ENCODE results near the gene DNAH12.

The DNAH12 gene

DNA sequence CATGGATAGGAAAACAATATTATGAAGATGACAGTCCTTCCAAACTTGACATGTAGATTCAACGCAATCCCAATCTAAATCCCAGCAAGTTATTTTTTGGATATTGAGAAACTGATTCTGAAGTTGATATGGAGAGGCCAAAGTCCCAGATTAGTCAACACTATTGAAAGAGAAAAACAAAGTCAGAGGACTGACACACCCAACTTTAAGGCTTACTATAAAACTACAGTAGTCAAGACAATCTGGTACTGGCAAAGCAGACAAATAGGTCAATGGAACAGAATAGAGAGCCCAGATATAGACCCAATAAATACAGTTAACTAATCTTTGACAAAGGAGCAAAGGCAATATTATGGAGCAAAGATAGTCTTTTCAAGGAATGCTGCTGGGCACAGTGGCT, 132.4 kb downstream of the DNAH12 start:
- H3K27ac ChIP-seq (ENCODE audit: low read depth, low read length) = no peak overlapping the region
- no peak overlapping the region for H3K9ac ChIP-seq (ENCODE audit: low read length)
- H3K4me1 ChIP-seq (ENCODE audit: control insufficient read depth, insufficient read depth, low read length) = no peaks in the 10 kb centered on the region
- H3K27me3 ChIP-seq (ENCODE audit: control insufficient read depth, insufficient read depth, low read length) = no peaks in the 10 kb centered on the region
- no peak overlapping the region for H3K4me3 ChIP-seq (ENCODE audit: low read depth, low read length)
- no peaks in the 10 kb centered on the region for H3K9me3 ChIP-seq (ENCODE audit: control insufficient read depth, insufficient read depth, low read depth, low read length)
- H3K36me3 ChIP-seq (ENCODE audit: control insufficient read depth, insufficient read depth, low read length) = no peaks in the 10 kb centered on the region

GRCh38 chr3:57409471-57409870, 134.7 kb downstream of the DNAH12 start:
- no peaks in the 10 kb centered on the region for H3K4me1 ChIP-seq (ENCODE audit: control insufficient read depth, insufficient read depth, low read length)
- H3K9ac ChIP-seq (ENCODE audit: low read length) = no peak overlapping the region
- H3K9me3 ChIP-seq (ENCODE audit: control insufficient read depth, insufficient read depth, low read depth, low read length) = no peaks in the 10 kb centered on the region
- no peaks in the 10 kb centered on the region for H3K36me3 ChIP-seq (ENCODE audit: control insufficient read depth, insufficient read depth, low read length)
- no peak overlapping the region for H3K4me3 ChIP-seq (ENCODE audit: low read depth, low read length)
- no peak overlapping the region for H3K27ac ChIP-seq (ENCODE audit: low read depth, low read length)
- no peaks in the 10 kb centered on the region for H3K27me3 ChIP-seq (ENCODE audit: control insufficient read depth, insufficient read depth, low read length)

DNA sequence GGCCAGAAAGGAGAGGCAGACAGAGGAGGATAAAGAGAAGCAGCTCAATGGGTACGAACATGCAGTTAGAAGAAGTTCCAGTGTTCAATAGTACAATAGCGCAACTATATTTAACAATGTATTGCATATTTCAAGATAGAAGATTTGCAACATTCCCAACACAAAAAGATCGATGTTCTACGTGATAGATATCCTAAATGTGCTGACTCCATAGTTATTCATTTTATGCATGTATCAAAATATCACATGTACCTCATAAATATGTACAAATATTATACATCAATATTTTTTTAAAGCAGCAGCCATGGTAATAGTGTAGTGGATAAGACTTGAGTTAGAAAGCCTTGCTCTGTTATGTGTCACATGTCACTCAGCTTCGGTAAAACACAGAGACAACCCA, 141.5 kb downstream of the DNAH12 start:
- no peaks in the 10 kb centered on the region for H3K27me3 ChIP-seq (ENCODE audit: control insufficient read depth, insufficient read depth, low read length)
- H3K36me3 ChIP-seq (ENCODE audit: control insufficient read depth, insufficient read depth, low read length) = no peaks in the 10 kb centered on the region
- no peaks in the 10 kb centered on the region for H3K4me1 ChIP-seq (ENCODE audit: control insufficient read depth, insufficient read depth, low read length)
- no peaks in the 10 kb centered on the region for H3K9me3 ChIP-seq (ENCODE audit: control insufficient read depth, insufficient read depth, low read depth, low read length)
- H3K27ac ChIP-seq (ENCODE audit: low read depth, low read length) = no peak overlapping the region
- H3K9ac ChIP-seq (ENCODE audit: low read length) = no peak overlapping the region
- H3K4me3 ChIP-seq (ENCODE audit: low read depth, low read length) = no peak overlapping the region

DNA sequence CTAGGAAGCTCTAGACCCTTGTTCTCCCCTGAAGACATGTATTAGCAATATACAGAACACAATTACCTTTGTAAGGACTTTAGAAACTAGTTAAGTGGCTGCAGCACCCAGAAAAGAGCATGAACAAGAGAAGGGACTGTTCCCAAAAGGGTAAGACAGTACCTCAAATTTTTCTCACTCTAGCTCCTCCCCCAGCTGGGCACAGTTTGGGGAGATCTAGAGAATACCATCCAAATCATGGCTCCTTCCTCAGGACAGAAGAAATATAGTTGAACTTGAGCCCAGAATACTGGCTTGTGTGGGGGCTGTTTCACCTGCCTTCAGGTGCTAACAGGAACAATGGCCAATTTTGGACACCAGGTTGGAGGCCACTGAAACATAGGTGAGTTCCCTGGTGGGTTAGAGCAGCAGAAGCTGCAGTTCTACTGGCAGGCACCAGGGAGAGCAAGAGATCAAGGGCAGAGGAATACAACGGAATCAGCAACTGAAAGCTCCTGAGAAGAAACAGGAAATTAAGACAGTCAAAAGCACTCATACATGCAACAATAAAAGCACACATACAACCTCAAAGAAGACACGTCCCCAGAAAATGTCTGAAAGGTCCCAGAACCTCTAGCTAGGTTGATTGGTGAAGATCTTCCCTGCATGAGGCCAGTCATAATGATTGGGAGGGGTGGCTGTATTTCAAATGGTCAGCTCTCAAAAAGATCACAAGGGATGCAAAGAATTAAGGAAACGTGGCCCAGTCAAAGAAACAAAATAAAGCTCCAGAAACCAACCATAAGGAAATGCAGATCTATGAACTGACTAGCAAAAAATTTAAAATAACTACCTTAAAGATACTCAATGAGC, 146.7 kb downstream of the DNAH12 start:
- H3K27ac ChIP-seq (ENCODE audit: low read depth, low read length) = no peak overlapping the region
- H3K9ac ChIP-seq (ENCODE audit: low read length) = no peak overlapping the region
- H3K9me3 ChIP-seq (ENCODE audit: control insufficient read depth, insufficient read depth, low read depth, low read length) = no peaks in the 10 kb centered on the region
- H3K27me3 ChIP-seq (ENCODE audit: control insufficient read depth, insufficient read depth, low read length) = no peaks in the 10 kb centered on the region
- no peak overlapping the region for H3K4me3 ChIP-seq (ENCODE audit: low read depth, low read length)
- H3K4me1 ChIP-seq (ENCODE audit: control insufficient read depth, insufficient read depth, low read length) = no peaks in the 10 kb centered on the region
- no peaks in the 10 kb centered on the region for H3K36me3 ChIP-seq (ENCODE audit: control insufficient read depth, insufficient read depth, low read length)

- Histone ChIP-seq H3K9ac (ENCODE audit: low read length) (no peak overlapping the region), H3K4me1 (ENCODE audit: control insufficient read depth, insufficient read depth, low read length) (no peaks in the 10 kb centered on the region), H3K27me3 (ENCODE audit: control insufficient read depth, insufficient read depth, low read length) (no peaks in the 10 kb centered on the region), H3K9me3 (ENCODE audit: control insufficient read depth, insufficient read depth, low read depth, low read length) (no peaks in the 10 kb centered on the region), H3K36me3 (ENCODE audit: control insufficient read depth, insufficient read depth, low read length) (no peaks in the 10 kb centered on the region), H3K4me3 (ENCODE audit: low read depth, low read length) (no peak overlapping the region), H3K27ac (ENCODE audit: low read depth, low read length) (no peak overlapping the region)
Measured at GRCh38 chr3:57393977-57394376, 150.2 kb downstream of the DNAH12 start.

- Histone ChIP-seq H3K27ac (ENCODE audit: low read depth, low read length) (no peak overlapping the region), H3K9ac (ENCODE audit: low read length) (no peak overlapping the region), H3K4me3 (ENCODE audit: low read depth, low read length) (no peak overlapping the region), H3K36me3 (ENCODE audit: control insufficient read depth, insufficient read depth, low read length) (no peaks in the 10 kb centered on the region), H3K4me1 (ENCODE audit: control insufficient read depth, insufficient read depth, low read length) (no peaks in the 10 kb centered on the region), H3K9me3 (ENCODE audit: control insufficient read depth, insufficient read depth, low read depth, low read length) (no peaks in the 10 kb centered on the region), H3K27me3 (ENCODE audit: control insufficient read depth, insufficient read depth, low read length) (no peaks in the 10 kb centered on the region)
Measured at GRCh38 chr3:57391767-57392166, 152.4 kb downstream of the DNAH12 start.

- Histone ChIP-seq H3K4me1 (ENCODE audit: control insufficient read depth, insufficient read depth, low read length) (no peaks in the 10 kb centered on the region), H3K9ac (ENCODE audit: low read length) (no peak overlapping the region), H3K9me3 (ENCODE audit: control insufficient read depth, insufficient read depth, low read depth, low read length) (no peaks in the 10 kb centered on the region), H3K4me3 (ENCODE audit: low read depth, low read length) (no peak overlapping the region), H3K36me3 (ENCODE audit: control insufficient read depth, insufficient read depth, low read length) (no peaks in the 10 kb centered on the region), H3K27me3 (ENCODE audit: control insufficient read depth, insufficient read depth, low read length) (no peaks in the 10 kb centered on the region), H3K27ac (ENCODE audit: low read depth, low read length) (no peak overlapping the region)
Measured at GRCh38 chr3:57389271-57389670, 154.9 kb downstream of the DNAH12 start.

DNA sequence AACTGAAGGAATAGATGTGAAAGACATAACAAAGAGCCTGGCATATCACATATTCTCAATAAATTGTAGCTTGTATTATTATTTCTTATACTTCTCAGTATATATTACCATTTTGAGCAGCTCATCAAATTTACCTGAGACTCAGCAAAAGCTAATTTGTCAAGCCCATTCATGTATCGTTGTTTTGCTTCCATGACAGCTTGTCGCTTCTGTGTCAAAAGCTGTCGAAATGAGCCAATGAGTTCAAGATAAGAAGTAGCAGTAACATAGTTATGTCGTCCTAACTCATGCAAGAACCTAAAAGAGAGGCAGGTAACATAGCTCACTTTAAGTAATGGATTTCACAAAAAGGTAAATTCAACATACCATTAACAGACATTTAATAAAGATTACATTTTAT, 157.8 kb downstream of the DNAH12 start:
- H3K9me3 ChIP-seq (ENCODE audit: control insufficient read depth, insufficient read depth, low read depth, low read length) = no peaks in the 10 kb centered on the region
- no peak overlapping the region for H3K4me3 ChIP-seq (ENCODE audit: low read depth, low read length)
- peaks cover 5% of the 10 kb centered on the region for H3K4me1 ChIP-seq (ENCODE audit: control insufficient read depth, insufficient read depth, low read length)
- H3K36me3 ChIP-seq (ENCODE audit: control insufficient read depth, insufficient read depth, low read length) = no peaks in the 10 kb centered on the region
- no peaks in the 10 kb centered on the region for H3K27me3 ChIP-seq (ENCODE audit: control insufficient read depth, insufficient read depth, low read length)
- no peak overlapping the region for H3K9ac ChIP-seq (ENCODE audit: low read length)
- H3K27ac ChIP-seq (ENCODE audit: low read depth, low read length) = no peak overlapping the region

DNA sequence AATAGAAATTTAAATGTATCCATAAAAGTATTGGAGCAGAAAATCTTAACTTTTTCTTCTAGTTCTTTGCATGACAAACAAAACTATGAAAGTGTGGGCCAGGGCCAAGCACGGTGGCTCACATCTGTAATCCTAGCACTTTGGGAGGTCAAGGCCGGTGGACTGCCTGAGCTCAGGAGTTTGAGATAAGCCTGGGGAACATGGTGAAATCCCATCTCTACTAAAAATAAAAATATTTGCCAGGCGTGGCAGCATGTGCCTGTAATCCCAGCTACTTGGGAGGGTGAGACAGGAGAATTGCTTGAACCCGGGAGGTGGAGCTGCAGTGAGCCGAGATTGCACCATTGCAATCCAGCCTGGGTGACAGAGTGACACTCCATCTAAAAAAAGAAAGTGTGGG, 158.6 kb downstream of the DNAH12 start:
- H3K27ac ChIP-seq (ENCODE audit: low read depth, low read length) = no peak overlapping the region
- peaks cover 5% of the 10 kb centered on the region for H3K4me1 ChIP-seq (ENCODE audit: control insufficient read depth, insufficient read depth, low read length)
- H3K36me3 ChIP-seq (ENCODE audit: control insufficient read depth, insufficient read depth, low read length) = no peaks in the 10 kb centered on the region
- no peaks in the 10 kb centered on the region for H3K27me3 ChIP-seq (ENCODE audit: control insufficient read depth, insufficient read depth, low read length)
- no peak overlapping the region for H3K9ac ChIP-seq (ENCODE audit: low read length)
- no peak overlapping the region for H3K4me3 ChIP-seq (ENCODE audit: low read depth, low read length)
- H3K9me3 ChIP-seq (ENCODE audit: control insufficient read depth, insufficient read depth, low read depth, low read length) = no peaks in the 10 kb centered on the region

GRCh38 chr3:57383838-57384237, 160.3 kb downstream of the DNAH12 start:
- Histone ChIP-seq H3K9ac (ENCODE audit: low read length) (no peak overlapping the region), H3K9me3 (ENCODE audit: control insufficient read depth, insufficient read depth, low read depth, low read length) (no peaks in the 10 kb centered on the region), H3K4me1 (ENCODE audit: control insufficient read depth, insufficient read depth, low read length) (peaks cover 5% of the 10 kb centered on the region), H3K27ac (ENCODE audit: low read depth, low read length) (no peak overlapping the region), H3K36me3 (ENCODE audit: control insufficient read depth, insufficient read depth, low read length) (no peaks in the 10 kb centered on the region), H3K4me3 (ENCODE audit: low read depth, low read length) (no peak overlapping the region), H3K27me3 (ENCODE audit: control insufficient read depth, insufficient read depth, low read length) (no peaks in the 10 kb centered on the region)

- peaks cover 5% of the 10 kb centered on the region for H3K4me1 ChIP-seq (ENCODE audit: control insufficient read depth, insufficient read depth, low read length)
- H3K27me3 ChIP-seq (ENCODE audit: control insufficient read depth, insufficient read depth, low read length) = no peaks in the 10 kb centered on the region
- H3K9me3 ChIP-seq (ENCODE audit: control insufficient read depth, insufficient read depth, low read depth, low read length) = no peaks in the 10 kb centered on the region
- no peak overlapping the region for H3K9ac ChIP-seq (ENCODE audit: low read length)
- H3K36me3 ChIP-seq (ENCODE audit: control insufficient read depth, insufficient read depth, low read length) = no peaks in the 10 kb centered on the region
- no peak overlapping the region for H3K27ac ChIP-seq (ENCODE audit: low read depth, low read length)
- H3K4me3 ChIP-seq (ENCODE audit: low read depth, low read length) = no peak overlapping the region
Measured at GRCh38 chr3:57383406-57383805, 160.7 kb downstream of the DNAH12 start.

Data from HUES6 (cell line).